ENCODE measurements around the gene U2AF1L4.

The U2AF1L4 gene

GRCh38 chr19:35767288-35768081 is 22.3 kb upstream of the U2AF1L4 start:
- Histone ChIP-seq H3K4me1 (ENCODE audit: control insufficient read depth, insufficient read depth, low read length, unreplicated experiment) (no peaks in the 10 kb centered on the region), H3K4me3 (ENCODE audit: low read depth, low read length) (no peak overlapping the region), H3K36me3 (ENCODE audit: insufficient read depth, low read length) (no peaks in the 10 kb centered on the region), H3K27ac (ENCODE audit: low read depth, low read length) (no peak overlapping the region), H3K27me3 (ENCODE audit: insufficient read depth, low read length) (no peaks in the 10 kb centered on the region), H2AFZ (ENCODE audit: low read length, unreplicated experiment) (no peak overlapping the region), H3K79me2 (ENCODE audit: control insufficient read depth, insufficient read depth, low read length, unreplicated experiment) (no peaks in the 10 kb centered on the region)

DNA sequence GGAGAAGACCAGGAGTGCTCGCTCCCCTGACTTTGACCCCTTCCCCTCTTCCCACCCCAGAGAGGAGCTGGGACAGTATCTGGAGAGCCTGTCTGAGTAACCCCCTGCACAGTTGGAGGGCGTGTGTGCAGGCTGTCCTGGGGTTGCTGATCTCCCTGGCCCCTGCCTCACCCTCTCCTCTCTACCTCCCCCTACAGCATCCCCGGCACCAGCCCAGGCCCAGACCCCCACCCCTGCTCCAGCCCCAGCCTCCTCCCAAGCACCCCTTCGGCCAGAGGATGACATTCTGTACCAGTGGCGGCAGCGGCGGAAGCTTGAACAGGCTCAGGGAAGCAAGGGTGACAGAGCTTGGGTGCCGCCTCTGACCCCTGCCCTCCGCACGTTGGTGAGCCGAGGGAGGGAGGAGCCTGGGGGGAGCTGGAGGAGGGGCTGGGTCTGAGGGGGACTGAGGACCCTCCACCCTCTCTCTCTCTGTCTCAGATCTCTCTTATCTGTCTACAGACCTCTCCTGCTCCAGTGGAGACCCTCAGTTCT is 21.4 kb upstream of the U2AF1L4 start:
- no peak overlapping the region for H3K4me3 ChIP-seq (ENCODE audit: low read depth, low read length)
- no peaks in the 10 kb centered on the region for H3K27me3 ChIP-seq (ENCODE audit: insufficient read depth, low read length)
- no peaks in the 10 kb centered on the region for H3K4me1 ChIP-seq (ENCODE audit: control insufficient read depth, insufficient read depth, low read length, unreplicated experiment)
- no peak overlapping the region for H3K27ac ChIP-seq (ENCODE audit: low read depth, low read length)
- no peaks in the 10 kb centered on the region for H3K79me2 ChIP-seq (ENCODE audit: control insufficient read depth, insufficient read depth, low read length, unreplicated experiment)
- H2AFZ ChIP-seq (ENCODE audit: low read length, unreplicated experiment) = no peak overlapping the region
- H3K36me3 ChIP-seq (ENCODE audit: insufficient read depth, low read length) = no peaks in the 10 kb centered on the region

DNA sequence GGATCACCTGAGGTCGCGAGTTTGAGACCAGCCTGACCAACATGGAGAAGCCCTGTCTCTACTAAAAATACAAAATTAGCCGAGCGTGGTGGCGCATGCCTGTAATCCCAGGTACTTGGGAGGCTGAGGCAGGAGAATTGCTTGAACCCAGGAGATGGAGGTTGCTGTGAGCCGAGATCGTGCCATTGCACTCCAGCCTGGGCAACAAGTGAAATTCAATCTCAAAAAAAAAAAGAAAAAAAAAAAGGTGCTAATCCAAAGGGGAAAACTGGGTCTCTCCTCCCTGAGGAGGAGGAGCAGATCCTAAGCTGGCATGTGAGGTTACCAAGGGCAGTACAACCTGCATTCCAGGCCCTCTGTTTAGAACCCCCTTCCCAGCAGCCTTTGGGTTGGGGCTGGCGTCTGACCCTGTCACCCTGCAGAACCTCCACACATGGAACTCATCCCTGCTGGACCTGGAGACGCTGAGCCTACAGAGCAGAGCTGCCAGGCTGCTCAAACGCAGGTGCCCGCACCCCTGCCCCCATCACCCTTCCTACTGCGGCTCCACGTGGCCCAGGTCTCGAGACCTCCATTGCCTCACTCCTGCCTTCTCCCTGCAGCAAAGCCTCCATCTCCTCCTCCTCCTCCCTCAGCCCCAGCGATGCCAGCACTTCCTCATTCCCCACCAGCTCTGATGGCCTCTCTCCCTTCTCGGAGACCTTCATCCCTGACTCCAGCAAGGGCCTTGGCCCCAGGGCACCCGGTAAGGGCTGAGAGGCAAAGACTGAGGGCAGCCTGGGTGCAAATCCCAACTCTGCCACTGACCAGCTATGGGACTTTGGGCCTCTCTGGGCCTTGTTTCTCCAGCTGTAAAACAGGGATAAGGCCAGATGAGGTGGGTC is 19.5 kb upstream of the U2AF1L4 start:
- Histone ChIP-seq H2AFZ (ENCODE audit: low read length, unreplicated experiment) (no peak overlapping the region), H3K4me1 (ENCODE audit: control insufficient read depth, insufficient read depth, low read length, unreplicated experiment) (peaks cover 4% of the 10 kb centered on the region), H3K27me3 (ENCODE audit: insufficient read depth, low read length) (no peaks in the 10 kb centered on the region), H3K36me3 (ENCODE audit: insufficient read depth, low read length) (0 out of 2 replicates have a peak, but pooled peaks cover 6% of the 10 kb centered on the region), H3K79me2 (ENCODE audit: control insufficient read depth, insufficient read depth, low read length, unreplicated experiment) (peaks cover 3% of the 10 kb centered on the region), H3K27ac (ENCODE audit: low read depth, low read length) (no peak overlapping the region), H3K4me3 (ENCODE audit: low read depth, low read length) (no peak overlapping the region)

DNA sequence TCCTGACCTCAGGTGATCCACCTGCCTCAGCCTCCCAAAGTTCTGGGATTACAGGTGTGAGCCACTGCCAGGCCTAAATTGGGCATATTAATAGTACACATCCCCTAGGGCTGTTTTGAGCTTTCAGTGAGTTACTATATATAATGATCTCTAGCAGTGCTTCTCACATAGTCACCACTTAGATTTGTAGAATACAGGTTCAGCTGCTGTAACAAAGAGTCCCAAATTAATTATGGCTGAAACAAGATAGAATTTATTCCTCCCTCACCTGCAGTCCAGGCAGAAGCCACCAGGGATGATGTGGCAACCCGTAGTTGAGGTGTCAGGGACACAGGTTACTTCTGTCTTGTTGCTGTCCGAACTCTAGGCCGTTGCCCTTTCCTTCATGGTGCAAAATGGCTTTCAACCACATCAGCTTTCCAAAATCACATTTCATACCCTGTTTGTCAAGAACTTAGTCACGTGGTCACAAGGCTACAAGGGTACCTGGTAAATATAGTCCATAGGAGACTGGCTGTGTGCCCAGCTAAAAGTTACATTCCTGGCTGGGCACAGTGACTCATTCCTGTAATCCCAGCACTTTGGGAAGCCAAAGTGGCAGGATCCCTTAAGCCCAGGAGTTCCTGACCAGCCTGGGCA is 15.6 kb upstream of the U2AF1L4 start:
- Histone ChIP-seq H2AFZ (ENCODE audit: low read length, unreplicated experiment) (no peak overlapping the region), H3K27me3 (ENCODE audit: insufficient read depth, low read length) (no peaks in the 10 kb centered on the region), H3K36me3 (ENCODE audit: insufficient read depth, low read length) (0 out of 2 replicates have a peak, but pooled peaks cover 6% of the 10 kb centered on the region), H3K4me1 (ENCODE audit: control insufficient read depth, insufficient read depth, low read length, unreplicated experiment) (peaks cover 17% of the 10 kb centered on the region), H3K79me2 (ENCODE audit: control insufficient read depth, insufficient read depth, low read length, unreplicated experiment) (peaks cover 12% of the 10 kb centered on the region), H3K4me3 (ENCODE audit: low read depth, low read length) (no peak overlapping the region), H3K27ac (ENCODE audit: low read depth, low read length) (no peak overlapping the region)

DNA sequence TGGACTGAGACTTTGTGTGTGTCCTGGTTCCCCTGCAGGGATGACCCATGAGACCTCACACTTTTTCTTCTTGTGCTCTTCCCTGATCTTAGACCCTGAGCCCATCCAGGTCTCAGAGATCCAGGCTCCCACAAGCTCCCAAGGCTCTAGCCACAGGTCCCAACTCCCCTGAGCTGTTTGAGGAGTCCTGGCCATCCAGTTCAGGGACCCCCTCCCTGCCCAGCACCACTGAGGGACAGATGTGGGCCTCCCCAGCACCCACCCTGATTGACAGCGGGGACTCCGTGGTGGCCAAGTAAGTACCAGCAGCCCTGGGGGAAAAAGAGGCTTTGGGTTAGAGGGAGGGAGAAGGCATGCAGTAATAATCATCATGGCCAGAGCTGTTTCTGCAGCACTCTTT is 14.5 kb upstream of the U2AF1L4 start:
- Histone ChIP-seq H3K27ac (ENCODE audit: low read depth, low read length) (no peak overlapping the region), H3K79me2 (ENCODE audit: control insufficient read depth, insufficient read depth, low read length, unreplicated experiment) (peaks cover 12% of the 10 kb centered on the region), H2AFZ (ENCODE audit: low read length, unreplicated experiment) (no peak overlapping the region), H3K4me1 (ENCODE audit: control insufficient read depth, insufficient read depth, low read length, unreplicated experiment) (peaks cover 22% of the 10 kb centered on the region), H3K27me3 (ENCODE audit: insufficient read depth, low read length) (no peaks in the 10 kb centered on the region), H3K36me3 (ENCODE audit: insufficient read depth, low read length) (0 out of 2 replicates have a peak, but pooled peaks cover 6% of the 10 kb centered on the region), H3K4me3 (ENCODE audit: low read depth, low read length) (no peak overlapping the region)

- Histone ChIP-seq H3K27me3 (ENCODE audit: insufficient read depth, low read length) (no peaks in the 10 kb centered on the region), H3K27ac (ENCODE audit: low read depth, low read length) (peak within 1 kb of the TSS; percentile 95), H3K4me3 (ENCODE audit: low read depth, low read length) (peak within 1 kb of the TSS; percentile 93), H2AFZ (ENCODE audit: low read length, unreplicated experiment) (peak within 1 kb of the TSS; percentile 71), H3K36me3 (ENCODE audit: insufficient read depth, low read length) (0 out of 2 replicates have a peak, but pooled peaks cover 6% of the 10 kb centered on the region), H3K4me1 (ENCODE audit: control insufficient read depth, insufficient read depth, low read length, unreplicated experiment) (peaks cover 22% of the 10 kb centered on the region), H3K79me2 (ENCODE audit: control insufficient read depth, insufficient read depth, low read length, unreplicated experiment) (peaks cover 12% of the 10 kb centered on the region)
Measured at GRCh38 chr19:35757749-35758608, 12.8 kb upstream of the U2AF1L4 start, which contains the start of gene PROSER3. Gene PROSER3 (plus strand): TSS chr19:35758176. CDS start chr19:35758216, 40 bp downstream.

GRCh38 chr19:35757231-35757748 is 12.1 kb upstream of the U2AF1L4 start:
- Histone ChIP-seq H3K36me3 (ENCODE audit: insufficient read depth, low read length) (0 out of 2 replicates have a peak, but pooled peaks cover 6% of the 10 kb centered on the region), H3K4me3 (ENCODE audit: low read depth, low read length) (peak overlapping the region; percentile 93)

DNA sequence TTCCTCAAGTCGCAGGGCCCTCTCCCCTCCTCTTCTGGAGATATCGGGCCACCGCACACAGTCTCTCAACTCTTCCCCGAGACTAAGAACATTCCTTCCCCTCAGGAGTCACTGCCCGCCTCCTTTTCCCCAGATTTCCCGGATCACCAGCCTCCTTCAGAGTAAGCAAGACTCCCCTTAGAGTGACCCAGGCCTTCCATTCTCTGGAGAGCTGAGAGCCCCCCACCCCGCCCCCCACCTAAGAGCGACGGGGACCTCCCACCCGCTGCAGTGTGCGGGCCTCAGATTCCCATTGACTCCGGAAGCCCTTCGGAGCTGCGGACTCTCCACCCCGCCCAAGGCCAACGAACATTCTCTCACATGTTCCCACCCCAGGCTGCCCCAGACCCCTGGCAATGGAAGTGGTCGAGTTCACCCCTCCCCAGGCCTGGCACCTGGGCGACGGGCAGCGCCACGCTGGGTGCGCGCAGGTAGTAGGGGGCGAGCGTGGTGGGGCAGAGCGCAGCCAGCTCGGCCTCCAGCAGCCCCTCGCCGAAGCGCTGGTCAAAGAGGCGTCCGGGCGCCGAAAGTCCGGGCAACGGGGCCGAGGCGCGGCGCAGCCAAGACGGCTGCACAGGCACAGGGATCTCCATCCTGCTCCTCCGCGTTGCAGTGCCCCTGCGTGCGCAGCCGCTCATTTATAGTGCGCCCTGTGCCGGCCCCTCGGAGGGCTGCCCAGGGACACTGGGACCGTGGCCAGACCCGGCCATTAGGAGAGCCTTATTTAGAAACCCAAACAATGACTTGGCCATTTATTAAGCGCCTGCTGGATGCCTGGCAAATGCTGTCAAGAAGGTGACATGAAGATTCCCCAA is 11.4 kb upstream of the U2AF1L4 start, which contains the start of gene HSPB6:
Gene HSPB6 (minus strand): TSS at position 653 of the 854 bp plus-strand sequence. CDS start 21 bp downstream, at position 632.
- 0 out of 2 replicates have a peak, but pooled peaks cover 6% of the 10 kb centered on the region for H3K36me3 ChIP-seq (ENCODE audit: insufficient read depth, low read length)
- H3K27ac ChIP-seq (ENCODE audit: low read depth, low read length) = peak within 1 kb of the TSS; percentile 95
- peak within 1 kb of the TSS; percentile 14 for H2AFZ ChIP-seq (ENCODE audit: low read length, unreplicated experiment)
- H3K27me3 ChIP-seq (ENCODE audit: insufficient read depth, low read length) = no peaks in the 10 kb centered on the region
- peaks cover 12% of the 10 kb centered on the region for H3K79me2 ChIP-seq (ENCODE audit: control insufficient read depth, insufficient read depth, low read length, unreplicated experiment)
- peaks cover 22% of the 10 kb centered on the region for H3K4me1 ChIP-seq (ENCODE audit: control insufficient read depth, insufficient read depth, low read length, unreplicated experiment)
- H3K4me3 ChIP-seq (ENCODE audit: low read depth, low read length) = peak within 1 kb of the TSS; percentile 93

More at GRCh38 chr19:35757231-35757748, 12.1 kb upstream of the U2AF1L4 start:
- peak overlapping the region; percentile 95 for H3K27ac ChIP-seq (ENCODE audit: low read depth, low read length)
- no peaks in the 10 kb centered on the region for H3K27me3 ChIP-seq (ENCODE audit: insufficient read depth, low read length)
- H2AFZ ChIP-seq (ENCODE audit: low read length, unreplicated experiment) = no peak overlapping the region
- peaks cover 12% of the 10 kb centered on the region for H3K79me2 ChIP-seq (ENCODE audit: control insufficient read depth, insufficient read depth, low read length, unreplicated experiment)
- H3K4me1 ChIP-seq (ENCODE audit: control insufficient read depth, insufficient read depth, low read length, unreplicated experiment) = peaks cover 22% of the 10 kb centered on the region

Measured in ACC112 (cell line).